Uterus (tissue), 4 donors: ENCODE measurements around the gene CAMTA1. TPM values are rescaled to one million over a fixed set of nuclear protein-coding genes. Genes with fewer than 3 reads are reported as not detected.

Source experiments
- DNase-seq, 2 donors: peaks; one replicate each; pipeline ENCODE4 v3.0.0-alpha.2; 2019 to 2020
- H3K27ac ChIP-seq, 2 donors: fragments of 200-600 bp; sonication (generic); 1 replicate in 1 of 2; 2 replicates in 1 of 2; pipeline ENCODE4 v1.5.1; 2016 to 2018
- H3K27me3 ChIP-seq, 2 donors: fragments of 200-600 bp; sonication (generic); one replicate each; pipeline ENCODE4 v1.5.1; 2018 to 2019; ENCODE audit warnings: control low read depth in 1 of 2
- H3K36me3 ChIP-seq, 2 donors: fragments of 200-600 bp; sonication (generic); one replicate each; pipeline ENCODE4 v1.5.1; 2019; ENCODE audit warnings: control low read depth in 1 of 2
- H3K4me1 ChIP-seq, 2 donors: fragments of 200-600 bp; sonication (generic); one replicate each; pipeline ENCODE4 v1.5.1; 2018 to 2019; ENCODE audit warnings: control low read depth in 1 of 2
- H3K4me3 ChIP-seq, 2 donors: fragments of 200-600 bp; sonication (generic); 1 replicate in 1 of 2; 2 replicates in 1 of 2; pipeline ENCODE4 v1.5.1; 2018 to 2019; ENCODE audit warnings: mild to moderate bottlenecking in 1 of 2
- H3K9me3 ChIP-seq, 2 donors: fragments of 200-600 bp; sonication (generic); one replicate each; pipeline ENCODE4 v1.5.1; 2019; ENCODE audit warnings: control low read depth in 1 of 2
- CTCF ChIP-seq, 4 experiments: fragments of 200-600 bp in 2 of 4; fragments of 450-650 bp in 2 of 4; sonication (generic) in 2 of 4; IDR thresholded peaks; one replicate each; pipeline ENCODE4 v1.5.1; 2016 to 2019; ENCODE audit warnings: antibody characterized with exemption in 4 of 4, mild to moderate bottlenecking in 2 of 4, moderate library complexity in 1 of 4
- POLR2A ChIP-seq, 2 donors: fragments of 450-650 bp; IDR thresholded peaks; one replicate each; pipeline ENCODE4 v1.6.1; 2016; ENCODE audit warnings: antibody characterized with exemption in 2 of 2, mild to moderate bottlenecking in 1 of 2, moderate library complexity in 1 of 2
- intact Hi-C: fragments of 100-400 bp; cut with DNase I; formaldehyde crosslinking; loops from one replicate; pipeline ENCODE4 v1.15.1; 2023; ENCODE audit warnings: low total_unique reads
- total RNA-seq, 4 donors: library from RNA; depleted of rRNA in 3 of 4; stranded (reverse); fragments of >200 nt in 3 of 4; gene quantifications; one replicate each; pipeline versions ENCODE4 v1.1.0 to v1.2.4, GENCODE V29; 2014 to 2023
- donor health status: DM: yes; HTN: yes; CAD: no.

CAMTA1 gene
- total RNA-seq, 4 donors from 2014 or later, result 29.7 to 427 (median 64.8) TPM

GRCh38 chr1:7333620-7334019, 548.4 kb downstream of the CAMTA1 start:
- TF ChIP-seq CTCF (IDR thresholded peaks at IDR 0.05), result no peak
- TF ChIP-seq POLR2A (IDR thresholded peaks at IDR 0.05), result no peak
- Histone ChIP-seq H3K27me3 (no peaks in the 10 kb centered on the region), H3K27ac (no peak overlapping the region), H3K4me1 (peaks cover 0 to 7% of the 10 kb centered on the region in 2 donors), H3K36me3 (no peaks in the 10 kb centered on the region), H3K4me3 (no peak overlapping the region), H3K9me3 (no peaks in the 10 kb centered on the region)
- no peak for DNase-seq
- intact Hi-C loops, result no loop called here

GRCh38 chr1:7334475-7335035, 549.3 kb downstream of the CAMTA1 start:
- Histone ChIP-seq H3K36me3 (no peaks in the 10 kb centered on the region), H3K27ac (no peak overlapping the region), H3K4me3 (no peak overlapping the region), H3K27me3 (no peaks in the 10 kb centered on the region), H3K4me1 (peaks cover 0 to 7% of the 10 kb centered on the region in 2 donors), H3K9me3 (no peaks in the 10 kb centered on the region)
- intact Hi-C loops, result no loop called here
- no peak for DNase-seq
- TF ChIP-seq POLR2A (IDR thresholded peaks at IDR 0.05) (no peak), CTCF (IDR thresholded peaks at IDR 0.05) (no peak)

- H3K36me3 ChIP-seq, result no peaks in the 10 kb centered on the region
- intact Hi-C loops, result no loop called here
- H3K4me3 ChIP-seq, result no peak overlapping the region
- TF ChIP-seq CTCF (IDR thresholded peaks at IDR 0.05) (no peak), POLR2A (IDR thresholded peaks at IDR 0.05) (no peak)
- H3K4me1 ChIP-seq, result peaks cover 0 to 7% of the 10 kb centered on the region in 2 donors
- no peaks in the 10 kb centered on the region for H3K27me3 ChIP-seq
- no peak for DNase-seq
- H3K27ac ChIP-seq, result no peak overlapping the region
- no peaks in the 10 kb centered on the region for H3K9me3 ChIP-seq
These were observed 550.1 kb downstream of the CAMTA1 start for GRCh38 chr1:7335224-7335879.

GRCh38 chr1:7338439-7338838, 553.2 kb downstream of the CAMTA1 start:
- intact Hi-C loops, result no loop called here
- peaks cover 0 to 7% of the 10 kb centered on the region in 2 donors for H3K4me1 ChIP-seq

More at GRCh38 chr1:7338439-7338838, 553.2 kb downstream of the CAMTA1 start:
- Histone ChIP-seq H3K36me3 (no peaks in the 10 kb centered on the region), H3K9me3 (no peaks in the 10 kb centered on the region), H3K27ac (no peak overlapping the region), H3K27me3 (no peaks in the 10 kb centered on the region), H3K4me3 (no peak overlapping the region)
- TF ChIP-seq POLR2A (IDR thresholded peaks at IDR 0.05) (no peak), CTCF (IDR thresholded peaks at IDR 0.05) (no peak)
- DNase-seq, result no peak
